ENCODE data around the gene DOK5.

Gene DOK5

DNA sequence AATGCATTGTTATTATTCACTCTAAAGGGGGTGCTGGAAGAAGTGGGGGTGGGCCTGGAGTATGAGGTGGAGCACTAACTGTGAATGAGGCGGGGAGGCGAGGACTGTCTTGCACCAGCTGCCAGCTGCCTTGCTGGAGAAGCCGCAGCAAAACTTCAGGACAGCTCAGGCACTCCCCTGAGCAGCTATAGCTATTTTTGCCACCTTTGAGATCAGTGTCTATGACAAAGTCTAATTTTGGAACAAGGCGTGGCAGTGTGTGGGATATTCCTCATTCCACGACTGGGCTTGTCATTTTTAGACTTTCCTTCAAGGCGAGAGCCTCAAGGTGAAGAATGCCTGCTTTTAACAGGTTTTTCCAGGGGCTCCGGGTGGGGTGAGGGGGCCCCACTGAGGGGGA, 143.8 kb downstream of the DOK5 start:
- Histone ChIP-seq H4K91ac (ENCODE audit: low read depth, low read length, poor library complexity) (no peak overlapping the region), H3K9me3 (replicated peaks in 1 of 2; ENCODE audit: control insufficient read depth in 2 of 2, insufficient read depth in 1 of 2, low read depth in 1 of 2, low read length in 2 of 2) (no peaks in the 10 kb centered on the region)
- WGBS, 2 donors (ENCODE audit: extremely low coverage in 2 of 2, insufficient read length in 2 of 2, insufficient replicate concordance in 1 of 2) = no CpG with 5 or more reads among the region's 7 CpGs

DNA sequence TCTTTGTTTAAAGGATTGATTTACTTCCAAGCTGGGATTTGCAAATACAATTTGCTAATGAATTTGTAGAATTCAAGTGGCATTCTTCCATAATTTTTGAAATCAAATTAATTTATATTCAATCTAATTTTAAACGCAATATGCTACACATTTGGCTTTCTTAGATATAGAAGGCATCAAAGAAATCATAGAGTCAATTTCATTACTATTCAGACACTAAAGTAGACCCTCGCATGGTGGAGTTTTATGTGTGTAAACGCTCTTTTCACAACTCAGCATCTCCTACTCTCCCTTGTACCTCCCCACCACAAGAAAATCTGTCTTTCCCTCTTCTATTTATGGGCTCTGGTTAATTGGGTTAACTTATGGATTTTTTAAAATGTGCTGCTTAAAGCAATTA, 144.3 kb downstream of the DOK5 start:
- Histone ChIP-seq H3K27me3 (ENCODE audit: control insufficient read depth in 3 of 3, insufficient read depth in 3 of 3, low read depth in 1 of 3, low read length in 3 of 3) (no peaks in the 10 kb centered on the region), H3K36me3 (replicated peaks in 1 of 2; ENCODE audit: control insufficient read depth in 2 of 2, insufficient read depth in 2 of 2, low read length in 2 of 2) (no peaks in the 10 kb centered on the region), H4K8ac (ENCODE audit: low read depth, low read length) (no peak overlapping the region), H2BK120ac (ENCODE audit: low read depth, low read length) (no peak overlapping the region), H2BK12ac (ENCODE audit: low read length) (no peak overlapping the region), H2BK15ac (ENCODE audit: low read length) (no peak overlapping the region), H4K91ac (ENCODE audit: low read depth, low read length, poor library complexity) (no peak overlapping the region), H3K4ac (ENCODE audit: low read length) (no peak overlapping the region), H3K23ac (ENCODE audit: low read depth, low read length, poor library complexity) (no peak overlapping the region), H3K4me2 (ENCODE audit: insufficient read depth, low read length, poor library complexity, severe bottlenecking) (no peak overlapping the region), H3K18ac (ENCODE audit: low read length) (no peak overlapping the region), H2AK5ac (ENCODE audit: low read depth, low read length) (no peak overlapping the region), H2BK5ac (ENCODE audit: low read length) (no peak overlapping the region), H3K79me1 (ENCODE audit: low read depth, low read length) (no peaks in the 10 kb centered on the region), H3K9me3 (replicated peaks in 1 of 2; ENCODE audit: control insufficient read depth in 2 of 2, insufficient read depth in 1 of 2, low read depth in 1 of 2, low read length in 2 of 2) (no peaks in the 10 kb centered on the region), H3K27ac (replicated peaks; ENCODE audit: low read length) (no peak overlapping the region), H3K14ac (ENCODE audit: low read length) (no peak overlapping the region), H3K9ac (ENCODE audit: low read depth, low read length, poor library complexity) (no peak overlapping the region), H3K4me3 (ENCODE audit: low read length in 2 of 2) (no peak overlapping the region), H2AFZ (ENCODE audit: low read length) (no peak overlapping the region), H3K4me1 (ENCODE audit: control insufficient read depth in 2 of 2, insufficient read depth in 1 of 2, low read depth in 1 of 2, low read length in 2 of 2) (peaks cover 16% of the 10 kb centered on the region in 2 donors)
- no peak for DNase-seq (ENCODE audit: low spot score)
- no CpG with 5 or more reads among the region's 3 CpGs for WGBS, 2 donors (ENCODE audit: extremely low coverage in 2 of 2, insufficient read length in 2 of 2, insufficient replicate concordance in 1 of 2)

More for the DNA sequence above, 143.8 kb downstream of the DOK5 start:
- Histone ChIP-seq H2AFZ (ENCODE audit: low read length) (no peak overlapping the region), H3K14ac (ENCODE audit: low read length) (no peak overlapping the region), H3K4me2 (ENCODE audit: insufficient read depth, low read length, poor library complexity, severe bottlenecking) (no peak overlapping the region), H3K4ac (ENCODE audit: low read length) (no peak overlapping the region), H4K8ac (ENCODE audit: low read depth, low read length) (no peak overlapping the region), H2BK12ac (ENCODE audit: low read length) (no peak overlapping the region), H3K18ac (ENCODE audit: low read length) (peak overlapping the region; percentile 35), H3K27me3 (ENCODE audit: control insufficient read depth in 3 of 3, insufficient read depth in 3 of 3, low read depth in 1 of 3, low read length in 3 of 3) (no peaks in the 10 kb centered on the region), H3K23ac (ENCODE audit: low read depth, low read length, poor library complexity) (no peak overlapping the region), H3K79me1 (ENCODE audit: low read depth, low read length) (no peaks in the 10 kb centered on the region), H3K36me3 (replicated peaks in 1 of 2; ENCODE audit: control insufficient read depth in 2 of 2, insufficient read depth in 2 of 2, low read length in 2 of 2) (no peaks in the 10 kb centered on the region), H3K9ac (ENCODE audit: low read depth, low read length, poor library complexity) (no peak overlapping the region), H2AK5ac (ENCODE audit: low read depth, low read length) (no peak overlapping the region), H3K4me1 (ENCODE audit: control insufficient read depth in 2 of 2, insufficient read depth in 1 of 2, low read depth in 1 of 2, low read length in 2 of 2) (peaks cover 11% of the 10 kb centered on the region in 2 donors), H3K27ac (replicated peaks; ENCODE audit: low read length) (no peak overlapping the region), H3K4me3 (ENCODE audit: low read length in 2 of 2) (no peak overlapping the region), H2BK120ac (ENCODE audit: low read depth, low read length) (no peak overlapping the region), H2BK5ac (ENCODE audit: low read length) (no peak overlapping the region), H2BK15ac (ENCODE audit: low read length) (no peak overlapping the region)
- DNase-seq (ENCODE audit: low spot score) = no peak

DNA sequence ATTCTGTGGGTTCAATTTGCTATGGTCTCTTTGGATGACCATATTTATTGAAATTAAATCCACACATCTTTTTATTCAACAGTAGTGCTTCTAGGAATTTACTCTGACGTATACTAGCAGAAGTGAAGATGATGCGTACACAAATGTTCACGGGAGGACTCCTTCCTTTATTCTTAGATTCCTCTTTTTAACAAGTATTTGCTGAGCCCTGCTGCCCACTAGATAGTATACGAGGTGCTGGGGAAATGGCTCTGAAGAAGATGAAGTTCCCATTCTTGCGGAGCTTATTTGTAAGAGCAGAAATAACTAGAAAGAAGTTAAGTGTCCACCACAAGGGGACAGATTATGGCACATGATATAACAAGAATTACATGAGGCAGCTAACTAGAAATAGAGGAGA, 145.2 kb downstream of the DOK5 start:
- Histone ChIP-seq H3K79me1 (ENCODE audit: low read depth, low read length) (no peaks in the 10 kb centered on the region), H3K4me3 (ENCODE audit: low read length in 2 of 2) (no peak overlapping the region), H2BK120ac (ENCODE audit: low read depth, low read length) (no peak overlapping the region), H3K27ac (replicated peaks; ENCODE audit: low read length) (no peak overlapping the region), H3K9me3 (replicated peaks in 1 of 2; ENCODE audit: control insufficient read depth in 2 of 2, insufficient read depth in 1 of 2, low read depth in 1 of 2, low read length in 2 of 2) (no peaks in the 10 kb centered on the region), H4K91ac (ENCODE audit: low read depth, low read length, poor library complexity) (no peak overlapping the region), H3K18ac (ENCODE audit: low read length) (no peak overlapping the region), H3K14ac (ENCODE audit: low read length) (no peak overlapping the region), H2AFZ (ENCODE audit: low read length) (no peak overlapping the region), H3K4ac (ENCODE audit: low read length) (no peak overlapping the region), H2BK5ac (ENCODE audit: low read length) (no peak overlapping the region), H4K8ac (ENCODE audit: low read depth, low read length) (no peak overlapping the region), H3K23ac (ENCODE audit: low read depth, low read length, poor library complexity) (no peak overlapping the region), H2BK12ac (ENCODE audit: low read length) (no peak overlapping the region), H3K4me1 (ENCODE audit: control insufficient read depth in 2 of 2, insufficient read depth in 1 of 2, low read depth in 1 of 2, low read length in 2 of 2) (peaks cover 17 to 22% of the 10 kb centered on the region in 2 donors), H3K36me3 (replicated peaks in 1 of 2; ENCODE audit: control insufficient read depth in 2 of 2, insufficient read depth in 2 of 2, low read length in 2 of 2) (no peaks in the 10 kb centered on the region), H2AK5ac (ENCODE audit: low read depth, low read length) (no peak overlapping the region), H3K4me2 (ENCODE audit: insufficient read depth, low read length, poor library complexity, severe bottlenecking) (no peak overlapping the region), H3K9ac (ENCODE audit: low read depth, low read length, poor library complexity) (no peak overlapping the region), H3K27me3 (ENCODE audit: control insufficient read depth in 3 of 3, insufficient read depth in 3 of 3, low read depth in 1 of 3, low read length in 3 of 3) (no peaks in the 10 kb centered on the region), H2BK15ac (ENCODE audit: low read length) (no peak overlapping the region)
- WGBS, 2 donors (ENCODE audit: extremely low coverage in 2 of 2, insufficient read length in 2 of 2, insufficient replicate concordance in 1 of 2) = no CpG with 5 or more reads among the region's 5 CpGs
- DNase-seq (ENCODE audit: low spot score) = no peak

DNA sequence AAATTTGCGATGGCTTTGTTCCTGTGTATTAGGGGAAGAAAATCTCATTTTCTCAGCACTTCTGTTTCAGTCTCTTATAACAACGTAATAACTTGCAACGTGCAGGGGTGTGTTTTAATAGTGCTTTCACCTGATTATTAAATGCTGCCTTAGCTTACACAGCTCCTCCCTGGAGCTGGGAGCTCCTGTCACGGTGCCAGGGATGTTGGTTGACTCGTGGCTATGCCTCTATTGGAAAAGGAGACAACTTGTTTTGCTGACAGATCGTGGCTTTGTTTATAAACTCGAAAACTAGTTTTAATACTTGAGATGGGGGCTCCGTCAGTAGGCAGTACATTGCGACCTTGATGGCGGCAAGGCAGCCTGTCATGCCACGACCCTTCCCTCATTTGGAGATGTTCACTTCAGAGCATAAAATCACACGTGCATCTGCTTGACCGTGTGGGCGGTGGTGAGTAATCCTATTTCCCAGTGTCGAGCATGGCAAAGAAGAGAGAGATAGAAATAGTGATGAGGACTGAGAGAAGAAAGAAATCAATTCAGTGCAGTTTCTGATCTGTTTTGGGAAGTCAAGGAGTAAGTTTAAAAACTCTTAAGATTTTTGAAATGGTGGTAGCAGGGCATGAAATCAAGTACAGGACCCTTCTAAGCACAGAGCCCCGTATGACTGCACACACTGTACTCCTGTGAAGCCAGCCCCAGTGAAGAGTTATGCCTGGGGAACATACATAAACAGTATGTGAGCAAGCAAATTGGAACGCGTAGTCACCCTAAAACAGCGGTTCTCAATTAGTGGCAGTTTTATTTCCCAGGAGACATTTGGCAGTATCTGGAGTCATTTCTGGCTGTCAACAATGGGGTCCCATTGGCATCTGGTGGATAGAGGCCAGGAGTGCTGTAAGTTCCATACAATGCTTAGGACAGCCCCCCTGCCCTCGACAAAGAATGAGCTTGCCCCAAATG, 147.2 kb downstream of the DOK5 start:
- H3K14ac ChIP-seq (ENCODE audit: low read length) = no peak overlapping the region
- no peak overlapping the region for H4K91ac ChIP-seq (ENCODE audit: low read depth, low read length, poor library complexity)
- no peak overlapping the region for H3K4me3 ChIP-seq (ENCODE audit: low read length in 2 of 2)
- H3K4ac ChIP-seq (ENCODE audit: low read length) = no peak overlapping the region
- H2BK12ac ChIP-seq (ENCODE audit: low read length) = no peak overlapping the region
- no peak overlapping the region for H2BK120ac ChIP-seq (ENCODE audit: low read depth, low read length)
- no CpG with 5 or more reads among the region's 20 CpGs for WGBS, 2 donors (ENCODE audit: extremely low coverage in 2 of 2, insufficient read length in 2 of 2, insufficient replicate concordance in 1 of 2)
- peaks cover 0 to 3% of the 10 kb centered on the region in 2 donors for H3K9me3 ChIP-seq (replicated peaks in 1 of 2; ENCODE audit: control insufficient read depth in 2 of 2, insufficient read depth in 1 of 2, low read depth in 1 of 2, low read length in 2 of 2)
- H3K27me3 ChIP-seq (ENCODE audit: control insufficient read depth in 3 of 3, insufficient read depth in 3 of 3, low read depth in 1 of 3, low read length in 3 of 3) = no peaks in the 10 kb centered on the region
- no peak overlapping the region for H2BK5ac ChIP-seq (ENCODE audit: low read length)
- H3K4me2 ChIP-seq (ENCODE audit: insufficient read depth, low read length, poor library complexity, severe bottlenecking) = no peak overlapping the region
- no peaks in the 10 kb centered on the region for H3K79me1 ChIP-seq (ENCODE audit: low read depth, low read length)
- H3K18ac ChIP-seq (ENCODE audit: low read length) = no peak overlapping the region
- no peaks in the 10 kb centered on the region for H3K36me3 ChIP-seq (replicated peaks in 1 of 2; ENCODE audit: control insufficient read depth in 2 of 2, insufficient read depth in 2 of 2, low read length in 2 of 2)
- H3K27ac ChIP-seq (replicated peaks; ENCODE audit: low read length) = no peak overlapping the region
- H3K4me1 ChIP-seq (ENCODE audit: control insufficient read depth in 2 of 2, insufficient read depth in 1 of 2, low read depth in 1 of 2, low read length in 2 of 2) = peaks cover 17 to 22% of the 10 kb centered on the region in 2 donors
- no peak overlapping the region for H3K23ac ChIP-seq (ENCODE audit: low read depth, low read length, poor library complexity)
- peak overlapping the region; percentile 3 for H2AFZ ChIP-seq (ENCODE audit: low read length)
- no peak overlapping the region for H3K9ac ChIP-seq (ENCODE audit: low read depth, low read length, poor library complexity)
- H4K8ac ChIP-seq (ENCODE audit: low read depth, low read length) = no peak overlapping the region
- no peak overlapping the region for H2BK15ac ChIP-seq (ENCODE audit: low read length)
- no peak overlapping the region for H2AK5ac ChIP-seq (ENCODE audit: low read depth, low read length)
- DNase-seq (ENCODE audit: low spot score) = no peak

Data from neuronal stem cell (in vitro differentiated cells).